ENCODE data around the gene ACY1. TPM values are rescaled to one million over a fixed set of nuclear protein-coding genes. Genes with fewer than 3 reads are reported as not detected.

Gene ACY1
- total and polyA plus RNA-seq, 2 of the 13 experiments (the other 11 are each of a cell fraction or from before 2014, with no cell fraction given) = 113 to 162 TPM

GRCh38 chr3:51962854-51963530, 20.3 kb upstream of the ACY1 start (continued):
- no peak for TF ChIP-seq IKZF5 (CRISPR knock-in tag; IDR thresholded peaks at IDR 0.05)
- TF ChIP-seq ZNF83 (CRISPR knock-in tag; IDR thresholded peaks at IDR 0.05; ENCODE audit: borderline replicate concordance) = no peak
- TF ChIP-seq STAG1 (CRISPR knock-in tag; IDR thresholded peaks at IDR 0.05) = no peak

GRCh38 chr3:51963951-51964451, 19.3 kb upstream of the ACY1 start:
- no peak for FAIRE-seq
- TF ChIP-seq FOXO1 (CRISPR knock-in tag; IDR thresholded peaks at IDR 0.05) = no peak
- TF ChIP-seq ZNF512B (CRISPR knock-in tag; IDR thresholded peaks at IDR 0.05; ENCODE audit: borderline replicate concordance) = no peak
- peak; percentile 44 for TF ChIP-seq AGO2 (optimal IDR thresholded peaks at IDR 0.05; ENCODE audit: low read depth, low read length)
- no peak for TF ChIP-seq TFE3 (CRISPR knock-in tag; IDR thresholded peaks at IDR 0.05)
- TF ChIP-seq HNRNPL (IDR thresholded peaks at IDR 0.05; ENCODE audit: low read depth, low read length) = 0 out of 2 replicates have a peak, but pooled peaks have one; percentile 24
- no peak for TF ChIP-seq ZNF572 (CRISPR knock-in tag; IDR thresholded peaks at IDR 0.05)
- no peak for TF ChIP-seq STAT6 (CRISPR knock-in tag; IDR thresholded peaks at IDR 0.05; ENCODE audit: borderline replicate concordance)
- TF ChIP-seq NR1H2 (CRISPR knock-in tag; IDR thresholded peaks at IDR 0.05; ENCODE audit: borderline replicate concordance, low read depth) = no peak
- no peak for TF ChIP-seq CREM (IDR thresholded peaks at IDR 0.05)
- TF ChIP-seq CREM (CRISPR knock-in tag; IDR thresholded peaks at IDR 0.05) = no peak
- TF ChIP-seq ATM (IDR thresholded peaks at IDR 0.05; ENCODE audit: borderline replicate concordance) = no peak

More at GRCh38 chr3:51963951-51964451, 19.3 kb upstream of the ACY1 start:
- H3K4me1 ChIP-seq (ENCODE audit: insufficient read depth, low read length) = peaks cover 70% of the 10 kb centered on the region
- no peak overlapping the region for H3K4me3 ChIP-seq (replicated peaks in 1 of 3; ENCODE audit: insufficient read depth in 1 of 3, low read depth in 2 of 3, low read length in 3 of 3)
- 83% methylated on average over 1 of the region's 12 CpGs for WGBS (ENCODE audit: low lambda C conversion rate)
- intact Hi-C loops (cut with micrococcal nuclease; ENCODE audit: unreplicated experiment) = no loop called here
- no peak overlapping the region for H3K4me2 ChIP-seq (ENCODE audit: low read depth, low read length)
- POLR2A ChIA-PET = interaction anchor here (0.7 to 2.4 kb wide), 3 partner anchors 10 to 21 kb away, joined by 3 to 12 read pairs (median 7); partner anchors contain the start of genes ABHD14B and PARP3
- no peaks in the 10 kb centered on the region for H3K9me3 ChIP-seq (ENCODE audit: low read length)
- peaks cover 3% of the 10 kb centered on the region for H3K79me2 ChIP-seq (ENCODE audit: insufficient read depth, low read length)
- H3K27ac ChIP-seq (ENCODE audit: extremely low read length, insufficient read depth, low read length) = no peak overlapping the region
- H2AFZ ChIP-seq (ENCODE audit: low read length) = no peak overlapping the region
- H3K9ac ChIP-seq (ENCODE audit: insufficient read depth, low read depth, low read length) = no peak overlapping the region
- ATAC-seq (no peak), DNase-seq (ENCODE audit: low spot score) (no peak)
- CTCF ChIA-PET (ENCODE audit: low intra/inter-chr PET ratio, low total read pairs) = no interaction called here
- H4K20me1 ChIP-seq (ENCODE audit: insufficient read depth, low read length) = no peaks in the 10 kb centered on the region
- in situ Hi-C loops (cut with HindIII; ENCODE audit: extremely low pct_ligation_motif_present, low pct_unique_long_range_greater_than_20kb) = no loop called here
- H3K36me3 ChIP-seq (replicated peaks in 1 of 2; ENCODE audit: control insufficient read depth in 1 of 2, insufficient read depth in 2 of 2, low read length in 2 of 2) = peaks cover 4 to 14% of the 10 kb centered on the region in 2 experiments; a peak in 4 of 5 replicates
- no peaks in the 10 kb centered on the region for H3K27me3 ChIP-seq (ENCODE audit: control insufficient read depth in 1 of 2, insufficient read depth in 2 of 2, low read length in 2 of 2)
- no TSS peak for BruUV-seq (replicated peaks)

All from HepG2 (cell line).